HUES6 (cell line): ENCODE measurements around the gene SEC22C.

Experiments
- H3K27ac ChIP-seq: 2 replicates; pipeline ENCODE4 v1.7.0; 2013; ENCODE audit warnings: low read depth, mild to moderate bottlenecking, low read length, inconsistent platforms
- H3K27me3 ChIP-seq: 2 replicates; pipeline ENCODE4 v1.6.1; 2013; ENCODE audit warnings: low read length; ENCODE audit not compliant: control insufficient read depth, insufficient read depth
- H3K36me3 ChIP-seq: 2 replicates; pipeline ENCODE4 v1.6.1; 2013; ENCODE audit warnings: low read length; ENCODE audit not compliant: control insufficient read depth, insufficient read depth
- H3K4me1 ChIP-seq: 2 replicates; pipeline ENCODE4 v1.6.1; 2013; ENCODE audit warnings: low read length; ENCODE audit not compliant: control insufficient read depth, insufficient read depth
- H3K4me3 ChIP-seq: 2 replicates; pipeline ENCODE4 v1.5.1; 2013; ENCODE audit warnings: low read depth, low read length
- H3K9ac ChIP-seq: one replicate; pipeline ENCODE4 v1.6.1; 2013; ENCODE audit warnings: mild to moderate bottlenecking, low read length
- H3K9me3 ChIP-seq: 2 replicates; pipeline ENCODE4 v1.6.1; 2013; ENCODE audit warnings: low read depth, low read length; ENCODE audit not compliant: control insufficient read depth, insufficient read depth

The SEC22C gene

DNA sequence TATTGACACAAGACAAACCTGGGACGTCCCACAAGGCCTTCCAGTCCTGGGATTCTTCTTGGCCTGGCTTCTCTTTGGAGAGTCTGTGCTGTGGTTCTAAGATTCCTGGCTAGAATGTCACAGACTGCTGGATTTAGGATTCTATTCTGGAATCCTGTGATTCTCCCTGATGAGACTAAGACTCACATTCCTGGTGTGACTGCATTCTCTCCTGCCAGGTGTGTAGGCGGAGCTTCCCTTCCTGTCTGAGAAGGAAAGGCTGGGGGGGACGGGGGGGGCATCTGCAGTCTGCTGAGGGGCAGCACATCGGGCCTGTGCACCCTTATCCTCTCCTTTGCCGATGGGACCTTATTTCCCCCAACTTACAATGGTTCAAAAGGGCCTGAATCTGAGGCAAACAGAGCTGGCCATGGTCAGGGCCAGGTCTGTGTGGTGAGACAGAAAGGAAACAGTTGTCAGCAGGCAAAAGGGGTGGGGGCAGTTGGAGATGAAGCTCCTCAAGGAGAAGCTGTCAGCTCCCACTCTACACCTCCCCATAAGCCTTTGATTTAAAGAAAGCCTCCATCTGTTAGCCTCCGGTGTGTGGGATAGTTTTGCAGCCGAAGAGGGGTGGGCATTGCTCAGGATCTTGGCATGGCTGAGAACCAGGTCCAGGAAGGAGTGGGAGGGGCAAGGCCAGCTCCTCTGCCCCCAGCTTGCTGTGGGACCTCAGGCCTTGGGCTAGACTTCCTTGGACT lies 48.4 kb downstream of the SEC22C start:
- Histone ChIP-seq H3K9me3 (no peaks in the 10 kb centered on the region), H3K4me1 (peaks cover 16% of the 10 kb centered on the region), H3K4me3 (no peak overlapping the region), H3K9ac (no peak overlapping the region), H3K27me3 (no peaks in the 10 kb centered on the region), H3K27ac (no peak overlapping the region), H3K36me3 (no peaks in the 10 kb centered on the region)

DNA sequence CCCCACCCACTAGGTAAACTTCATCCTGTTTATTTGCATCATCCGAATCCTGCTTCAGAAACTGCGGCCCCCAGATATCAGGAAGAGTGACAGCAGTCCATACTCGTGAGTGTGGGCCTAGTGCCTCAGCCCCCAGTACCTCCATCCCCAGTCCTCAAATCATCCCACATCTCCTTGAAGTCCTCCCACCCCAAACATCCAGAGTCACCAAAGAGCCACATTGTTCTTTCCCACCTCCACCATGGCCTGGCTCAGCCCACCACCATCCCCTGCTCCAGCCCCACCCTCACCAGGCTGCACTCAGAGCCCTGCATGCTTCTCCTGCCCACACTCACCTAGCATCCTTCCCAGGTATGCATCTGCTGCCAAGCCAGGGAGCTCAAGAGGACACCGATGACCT lies 49.5 kb downstream of the SEC22C start:
- Histone ChIP-seq H3K4me3 (no peak overlapping the region), H3K9ac (no peak overlapping the region), H3K36me3 (no peaks in the 10 kb centered on the region), H3K27me3 (no peaks in the 10 kb centered on the region), H3K4me1 (peaks cover 16% of the 10 kb centered on the region), H3K9me3 (no peaks in the 10 kb centered on the region), H3K27ac (no peak overlapping the region)

DNA sequence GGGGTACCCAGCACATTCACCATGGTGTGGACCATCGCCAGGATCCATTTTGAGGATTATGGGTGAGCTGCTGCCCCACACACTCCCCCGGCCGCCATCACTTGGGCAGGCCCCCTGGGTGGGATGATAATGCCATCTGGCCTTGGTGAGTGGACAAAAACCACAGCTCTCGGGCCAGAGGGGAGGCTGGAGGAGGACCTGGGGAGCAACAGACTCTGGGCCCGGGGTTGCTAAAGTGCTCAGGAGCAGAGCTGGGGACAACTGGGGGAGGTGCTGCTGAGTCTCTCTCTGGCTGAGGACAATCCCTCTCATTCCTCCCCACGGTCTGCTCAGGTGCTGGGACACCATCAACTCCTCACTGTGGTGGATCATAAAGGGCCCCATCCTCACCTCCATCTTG lies 50.3 kb downstream of the SEC22C start:
- Histone ChIP-seq H3K27ac (no peak overlapping the region), H3K9me3 (no peaks in the 10 kb centered on the region), H3K4me1 (peaks cover 14% of the 10 kb centered on the region), H3K9ac (no peak overlapping the region), H3K4me3 (no peak overlapping the region), H3K36me3 (no peaks in the 10 kb centered on the region), H3K27me3 (no peaks in the 10 kb centered on the region)

DNA sequence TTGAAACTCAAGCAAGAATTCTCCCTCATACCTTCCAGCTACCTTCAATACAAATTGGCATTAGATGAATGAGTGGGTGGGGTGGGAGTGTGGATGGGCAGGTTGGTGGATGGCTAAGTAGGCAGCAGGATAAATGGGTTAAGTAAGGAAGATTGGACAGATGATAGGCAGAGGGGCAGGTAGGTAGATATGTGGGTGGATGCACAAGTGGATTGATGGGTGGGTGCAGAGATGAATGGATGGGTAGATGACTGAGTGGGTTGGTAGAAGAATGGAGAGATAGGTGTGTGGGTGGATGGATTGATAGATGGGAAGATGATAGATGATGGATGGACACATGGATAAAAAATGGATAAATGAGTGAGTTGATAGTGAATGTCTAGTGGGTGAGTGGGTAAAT lies 51.7 kb downstream of the SEC22C start:
- peaks cover 4% of the 10 kb centered on the region for H3K4me1 ChIP-seq
- no peak overlapping the region for H3K9ac ChIP-seq
- no peak overlapping the region for H3K4me3 ChIP-seq

DNA sequence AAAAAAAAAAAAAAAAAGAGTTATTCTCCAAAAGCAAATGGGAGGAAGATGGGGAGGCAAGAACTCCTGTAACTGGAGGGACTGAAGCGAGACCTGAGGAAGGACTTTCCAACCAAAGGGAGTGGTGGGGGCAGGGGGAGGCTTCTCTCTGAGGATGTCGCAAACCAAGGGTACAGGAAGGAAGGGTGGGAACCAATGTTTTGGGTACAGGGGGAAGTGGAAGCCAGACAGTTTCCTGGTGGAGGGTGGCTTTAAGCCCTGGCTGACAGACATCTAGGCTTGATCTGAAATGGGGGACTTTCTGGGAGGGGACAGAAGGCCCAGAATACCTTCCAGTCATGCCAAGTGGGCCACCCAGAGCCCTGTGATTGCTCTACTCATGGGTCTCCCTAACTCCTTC lies 52.3 kb downstream of the SEC22C start:
- H3K27ac ChIP-seq, result no peak overlapping the region
- H3K27me3 ChIP-seq, result no peaks in the 10 kb centered on the region
- no peak overlapping the region for H3K4me3 ChIP-seq
- H3K9ac ChIP-seq, result no peak overlapping the region
- peaks cover 4% of the 10 kb centered on the region; the same call in 1 of the 2 replicates for H3K4me1 ChIP-seq
- H3K36me3 ChIP-seq, result no peaks in the 10 kb centered on the region
- H3K9me3 ChIP-seq, result no peaks in the 10 kb centered on the region

More for the DNA sequence above, 51.7 kb downstream of the SEC22C start:
- no peaks in the 10 kb centered on the region for H3K27me3 ChIP-seq
- H3K36me3 ChIP-seq, result no peaks in the 10 kb centered on the region
- no peak overlapping the region for H3K27ac ChIP-seq
- no peaks in the 10 kb centered on the region for H3K9me3 ChIP-seq

DNA sequence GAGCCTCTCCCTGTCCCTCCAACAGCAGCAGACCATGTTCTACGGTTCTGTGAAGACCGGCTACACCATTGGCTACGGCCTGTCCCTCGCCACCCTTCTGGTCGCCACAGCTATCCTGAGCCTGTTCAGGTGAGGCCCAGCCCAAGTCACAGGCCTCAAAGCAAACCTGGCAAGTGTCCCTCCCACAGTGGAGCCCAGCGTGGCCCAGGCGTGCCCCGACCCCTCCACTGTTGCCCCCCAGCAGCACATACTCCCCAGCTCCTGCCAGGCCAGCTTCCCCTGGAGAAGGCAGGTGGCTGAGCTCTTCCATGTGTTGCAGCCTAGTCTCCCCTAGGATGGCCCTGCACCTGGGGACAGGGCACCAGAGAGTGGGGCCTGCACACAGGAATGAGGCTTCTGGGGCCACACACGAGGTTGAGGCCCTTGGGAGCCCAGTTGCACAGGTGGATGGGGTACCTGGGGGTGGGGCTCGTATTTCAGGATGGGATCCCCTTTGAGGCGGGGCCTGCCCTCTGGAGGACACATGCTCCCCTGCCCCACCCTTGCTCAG lies 54.3 kb downstream of the SEC22C start:
- Histone ChIP-seq H3K4me3 (no peak overlapping the region), H3K4me1 (no peaks in the 10 kb centered on the region; the same call in 1 of the 2 replicates), H3K27me3 (no peaks in the 10 kb centered on the region), H3K36me3 (no peaks in the 10 kb centered on the region), H3K9ac (no peak overlapping the region), H3K9me3 (no peaks in the 10 kb centered on the region), H3K27ac (no peak overlapping the region)

DNA sequence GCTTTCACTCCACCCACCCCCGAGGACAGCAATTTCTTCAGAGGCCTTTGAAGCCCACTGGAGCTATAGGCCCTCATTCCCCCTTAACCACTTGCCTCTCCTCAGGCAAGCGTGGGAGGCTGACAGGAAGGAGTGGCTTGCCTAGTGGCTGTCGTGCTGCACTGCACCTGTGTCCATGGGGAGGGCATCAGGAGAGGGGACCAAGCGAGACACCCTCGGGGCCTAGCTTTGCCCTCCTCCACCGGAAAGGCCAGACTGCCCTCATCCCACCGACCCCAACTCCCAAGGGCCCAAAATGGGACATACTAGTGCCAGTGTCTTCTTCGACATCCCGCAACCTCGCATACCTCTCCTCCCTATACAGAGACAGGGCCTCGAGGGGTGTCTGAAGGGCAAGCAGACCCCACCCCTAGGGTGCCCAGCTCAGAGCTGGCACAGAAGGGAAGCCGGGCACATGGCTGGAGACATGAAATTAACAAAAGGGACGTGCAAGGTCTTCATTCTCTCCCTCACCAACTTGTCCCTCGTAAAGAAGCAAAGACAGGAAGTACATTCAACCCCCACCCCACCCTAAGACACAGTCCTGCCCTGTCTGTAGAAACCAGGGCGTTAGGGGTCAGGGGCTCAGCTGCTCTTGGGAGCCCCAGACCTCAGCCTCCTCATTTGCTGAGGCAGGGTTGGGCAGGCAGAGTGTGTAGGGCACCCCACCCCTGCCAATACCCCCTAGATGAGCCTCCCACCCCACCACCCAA lies 55.0 kb downstream of the SEC22C start:
- no peak overlapping the region for H3K9ac ChIP-seq
- H3K36me3 ChIP-seq, result no peaks in the 10 kb centered on the region
- H3K4me1 ChIP-seq, result no peaks in the 10 kb centered on the region; the same call in 1 of the 2 replicates
- H3K27me3 ChIP-seq, result no peaks in the 10 kb centered on the region
- H3K27ac ChIP-seq, result no peak overlapping the region
- no peaks in the 10 kb centered on the region for H3K9me3 ChIP-seq
- H3K4me3 ChIP-seq, result no peak overlapping the region

DNA sequence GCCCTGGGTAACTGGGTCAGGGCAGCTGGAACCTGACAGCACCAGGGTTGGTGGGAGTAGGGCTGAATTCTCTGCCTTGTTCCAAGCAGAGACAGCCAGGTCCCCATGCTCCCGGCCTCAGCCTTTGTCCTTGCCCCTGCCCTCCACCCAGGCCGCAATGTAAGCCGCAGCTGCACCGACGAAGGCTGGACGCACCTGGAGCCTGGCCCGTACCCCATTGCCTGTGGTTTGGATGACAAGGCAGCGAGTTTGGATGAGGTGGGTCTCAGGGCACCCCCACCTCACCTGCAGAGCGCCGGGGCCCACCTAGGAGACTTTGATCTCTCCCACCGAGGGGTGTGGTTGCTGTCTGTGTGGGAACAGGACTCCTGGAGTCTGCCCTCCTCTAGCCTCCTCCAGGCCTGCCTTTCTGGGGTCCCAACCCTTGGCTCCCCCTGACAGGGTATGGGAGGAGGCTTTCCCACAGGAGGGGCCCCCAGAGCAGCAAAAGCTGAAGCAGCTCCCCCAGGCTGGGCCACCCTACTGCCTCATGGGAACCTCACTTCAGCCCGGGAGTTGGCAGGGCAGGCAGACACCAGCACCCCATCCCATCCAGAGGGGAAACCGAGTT lies 55.9 kb downstream of the SEC22C start:
- Histone ChIP-seq H3K27ac (no peak overlapping the region), H3K9me3 (no peaks in the 10 kb centered on the region), H3K4me1 (no peaks in the 10 kb centered on the region; the same call in 1 of the 2 replicates), H3K4me3 (no peak overlapping the region), H3K36me3 (no peaks in the 10 kb centered on the region), H3K9ac (no peak overlapping the region), H3K27me3 (no peaks in the 10 kb centered on the region)

DNA sequence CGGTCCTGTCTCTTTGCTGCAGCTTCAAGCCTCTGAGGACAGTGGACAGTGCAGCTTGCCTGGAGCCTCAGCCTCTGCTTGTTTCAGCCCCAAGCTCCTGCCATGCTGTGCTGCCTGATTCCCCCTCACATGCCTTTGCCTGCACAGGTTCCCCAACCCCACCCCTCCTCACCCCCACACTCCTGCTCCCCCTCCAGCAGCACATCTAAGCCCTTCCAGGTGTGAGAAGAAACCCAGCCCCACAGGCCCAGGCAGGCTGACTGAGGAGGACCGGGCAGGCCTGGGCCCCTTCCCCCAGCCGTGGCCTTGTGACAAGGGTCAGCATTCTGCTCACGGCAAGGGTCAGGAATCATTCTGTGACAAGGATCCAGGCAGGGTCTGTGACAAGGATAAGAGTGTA lies 56.6 kb downstream of the SEC22C start:
- Histone ChIP-seq H3K4me3 (no peak overlapping the region), H3K27ac (no peak overlapping the region), H3K9ac (no peak overlapping the region), H3K4me1 (no peaks in the 10 kb centered on the region; the same call in 1 of the 2 replicates), H3K9me3 (no peaks in the 10 kb centered on the region), H3K27me3 (no peaks in the 10 kb centered on the region), H3K36me3 (no peaks in the 10 kb centered on the region)

DNA sequence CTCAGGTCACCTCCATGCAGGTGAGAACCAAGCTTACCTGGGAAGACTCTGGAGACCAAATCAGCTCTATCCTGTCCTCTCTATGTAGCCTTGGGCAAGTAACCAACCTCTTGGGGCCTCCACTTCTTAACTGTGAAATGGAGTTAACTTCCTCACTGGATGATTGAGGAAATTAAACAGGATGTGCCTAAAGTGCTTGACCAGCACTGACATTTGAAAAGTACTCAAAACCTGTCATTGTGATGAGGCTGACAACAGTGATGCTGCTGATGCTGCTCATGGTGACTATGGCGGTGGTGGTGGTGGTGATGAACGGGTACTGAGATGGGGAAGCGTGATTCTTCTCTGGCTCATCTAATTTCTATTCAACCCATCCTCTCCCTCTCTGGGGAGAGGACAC lies 57.0 kb downstream of the SEC22C start:
- Histone ChIP-seq H3K4me3 (no peak overlapping the region), H3K9ac (no peak overlapping the region), H3K27me3 (no peaks in the 10 kb centered on the region), H3K4me1 (no peaks in the 10 kb centered on the region; the same call in 1 of the 2 replicates), H3K9me3 (no peaks in the 10 kb centered on the region), H3K36me3 (no peaks in the 10 kb centered on the region), H3K27ac (no peak overlapping the region)

DNA sequence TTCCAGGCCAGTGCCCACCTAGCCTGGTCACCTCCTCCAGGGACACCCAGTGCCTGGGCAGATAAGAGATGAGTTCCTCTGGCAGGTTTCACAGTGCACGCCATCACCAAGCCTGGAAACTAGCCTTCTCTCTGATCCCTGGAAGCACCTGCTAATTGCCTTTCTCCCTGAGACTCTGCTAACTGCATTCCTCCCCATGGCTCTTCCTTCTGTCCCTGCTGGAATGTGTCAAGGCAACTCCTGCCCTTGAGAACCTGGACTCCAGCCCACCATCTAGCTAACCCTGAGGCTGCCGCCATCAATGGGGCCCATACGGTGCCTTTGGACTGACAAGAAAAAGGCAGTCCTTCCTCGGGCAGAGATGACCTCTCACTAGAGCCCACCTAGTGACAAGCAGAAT lies 60.9 kb downstream of the SEC22C start:
- H3K27ac ChIP-seq, result no peak overlapping the region
- no peaks in the 10 kb centered on the region for H3K4me1 ChIP-seq
- H3K27me3 ChIP-seq, result no peaks in the 10 kb centered on the region
- no peak overlapping the region for H3K9ac ChIP-seq
- no peaks in the 10 kb centered on the region for H3K9me3 ChIP-seq
- no peak overlapping the region for H3K4me3 ChIP-seq
- no peaks in the 10 kb centered on the region for H3K36me3 ChIP-seq
